K562 (cell line): ENCODE measurements around the gene SCYGR3. TPM values are rescaled to one million over a fixed set of nuclear protein-coding genes. Genes with fewer than 3 reads are reported as not detected.

Experiments used
- ATAC-seq: fragments of 200-7000 bp; cut with Tn5 transposase; 3 replicates; pipeline ENCODE4 v1.9.1; 2020; ENCODE audit warnings: moderate library complexity
- BruUV-seq: library from RNA; stranded (reverse); fragments of 400-500 nt; replicated peaks from 2 replicates; lab custom pipeline; 2021; lab: Mats Ljungman, UMichigan
- CTCF ChIA-PET: fragments of 300-600 bp; formaldehyde crosslinking; extraction: SDS; loops from one replicate; lab custom pipeline; 2021; ENCODE audit warnings: low intra/inter-chr PET ratio; lab: Yijun Ruan, JAX
- POLR2A ChIA-PET: fragments of 300-600, 350-650 bp; sonication (Branson Sonifier 250); formaldehyde crosslinking; extraction: SDS; loops from one replicate; lab custom pipeline; 2021; ENCODE audit warnings: antibody characterized with exemption, inconsistent platforms; lab: Yijun Ruan, JAX
- DNase-seq, 4 experiments: peaks; one replicate each; pipeline versions ENCODE4 v3.0.0 to v3.0.0-alpha.2; 2011 to 2018; ENCODE audit warnings: low spot score in 3 of 4, mixed read lengths in 3 of 4; ENCODE audit errors: extremely low read depth in 1 of 4
- FAIRE-seq: peaks from 2 replicates; lab custom pipeline; 2011; peaks lifted over from hg19 to GRCh38; lab: Jason Lieb, UNC
- H2AFZ ChIP-seq: 2 replicates; pipeline ENCODE4 v1.6.0; 2011; ENCODE audit warnings: low read depth, low read length, control low read depth, inconsistent platforms
- H3K27ac ChIP-seq: fragments of 200-600 bp; 3 replicates; pipeline ENCODE4 v1.8.0; 2011; ENCODE audit warnings: low read depth, mild to moderate bottlenecking, control low read depth, inconsistent platforms, low read length, moderate library complexity, mixed read lengths; ENCODE audit errors: extremely low read depth
- H3K27me3 ChIP-seq, 2 experiments: fragments of 300-600 bp in 1 of 2; 2 replicates in 1 of 2; 3 replicates in 1 of 2; pipeline versions ENCODE4 v1.6.0 to v1.8.0; 2011; ENCODE audit warnings: inconsistent platforms in 2 of 2, low read length in 2 of 2, mild to moderate bottlenecking in 1 of 2, mixed read lengths in 1 of 2, moderate library complexity in 1 of 2; ENCODE audit not compliant: control insufficient read depth in 2 of 2, insufficient read depth in 2 of 2
- H3K36me3 ChIP-seq: fragments of 300-600 bp; 3 replicates; pipeline ENCODE4 v1.8.0; 2011; ENCODE audit warnings: mild to moderate bottlenecking, low read length, inconsistent platforms; ENCODE audit not compliant: control insufficient read depth, insufficient read depth
- H3K4me1 ChIP-seq, 2 experiments: fragments of 200-600 bp in 1 of 2; replicated peaks in 1 of 2; 2 replicates in 1 of 2; 3 replicates in 1 of 2; pipeline versions ENCODE4 v1.5.1 to v1.8.0; 2011; ENCODE audit warnings: inconsistent platforms in 2 of 2, low read length in 2 of 2, mild to moderate bottlenecking in 1 of 2, mixed read lengths in 1 of 2, moderate library complexity in 1 of 2; ENCODE audit not compliant: control insufficient read depth in 2 of 2, insufficient read depth in 2 of 2
- H3K4me2 ChIP-seq: 2 replicates; pipeline ENCODE4 v1.6.1; 2011; ENCODE audit warnings: low read length, control low read depth, inconsistent platforms, mixed read lengths; ENCODE audit not compliant: insufficient read depth
- H3K4me3 ChIP-seq: fragments of 200-600 bp; sonication (generic), shearing (Covaris generic); 2 replicates; pipeline ENCODE4 v1.5.1; 2016; ENCODE audit warnings: control low read depth, inconsistent platforms
- H3K79me2 ChIP-seq: fragments of 200-600 bp; 3 replicates; pipeline ENCODE4 v1.8.0; 2011; ENCODE audit warnings: low read length, inconsistent platforms; ENCODE audit not compliant: control insufficient read depth, insufficient read depth
- H3K9ac ChIP-seq, 2 experiments: 2 replicates each; pipeline versions ENCODE4 v1.6.0 to v1.6.1; 2011; ENCODE audit warnings: low read depth in 2 of 2, low read length in 2 of 2, control low read depth in 1 of 2, inconsistent platforms in 1 of 2, mild to moderate bottlenecking in 1 of 2, mixed read lengths in 1 of 2; ENCODE audit not compliant: insufficient read depth in 1 of 2
- H3K9me1 ChIP-seq: one replicate; pipeline ENCODE4 v1.6.0; 2011; ENCODE audit warnings: inconsistent platforms, mild to moderate bottlenecking, low read length, moderate library complexity; ENCODE audit not compliant: control insufficient read depth, insufficient read depth
- H3K9me3 ChIP-seq: replicated peaks from 2 replicates; pipeline ENCODE4 v1.5.1; 2011; ENCODE audit warnings: low read depth, low read length, inconsistent platforms; ENCODE audit not compliant: control insufficient read depth, insufficient read depth
- H4K20me1 ChIP-seq: replicated peaks from 2 replicates; pipeline ENCODE4 v1.6.1; 2011; ENCODE audit warnings: low read length, inconsistent platforms, mixed read lengths; ENCODE audit not compliant: control insufficient read depth, insufficient read depth
- BRD4 ChIP-seq: fragments of 200-600 bp; sonication (generic); IDR thresholded peaks from 2 replicates; pipeline ENCODE4 v1.6.1; 2017; ENCODE audit warnings: inconsistent platforms
- CBX2 ChIP-seq: fragments of 200-600 bp; sonication (generic); IDR thresholded peaks from one replicate; pipeline ENCODE4 v1.6.1; 2012; ENCODE audit warnings: mild to moderate bottlenecking, low read length, inconsistent platforms; ENCODE audit not compliant: insufficient read depth, poor library complexity, severe bottlenecking
- CBX8 ChIP-seq: fragments of 200-600 bp; sonication (generic); IDR thresholded peaks from 2 replicates; pipeline ENCODE4 v1.6.1; 2012; ENCODE audit warnings: borderline replicate concordance, mixed run types, low read depth, mild to moderate bottlenecking, moderate library complexity, mixed read lengths, low read length, control low read depth, inconsistent platforms; ENCODE audit not compliant: poor library complexity, severe bottlenecking; ENCODE audit errors: extremely low read depth
- DNMT1 ChIP-seq: fragments of 450-650 bp; IDR thresholded peaks from 2 replicates; pipeline ENCODE4 v1.6.1; 2016; ENCODE audit warnings: antibody characterized with exemption, mild to moderate bottlenecking
- FOXO4 ChIP-seq: fragments of 450-650 bp; formaldehyde crosslinking; IDR thresholded peaks from 2 replicates; pipeline ENCODE4 v1.4.0; 2020; ENCODE audit warnings: mild to moderate bottlenecking, moderate library complexity
- HMGN3 ChIP-seq: IDR thresholded peaks from 2 replicates; pipeline ENCODE4 v1.6.1; 2011; ENCODE audit warnings: borderline replicate concordance, low read depth, mild to moderate bottlenecking, mixed read lengths, low read length; ENCODE audit not compliant: insufficient read length; ENCODE audit errors: extremely low read depth
- MEIS2 ChIP-seq: fragments of 450-650 bp; IDR thresholded peaks from 2 replicates; pipeline ENCODE4 v1.6.1; 2014; ENCODE audit warnings: mild to moderate bottlenecking; ENCODE audit not compliant: partially characterized antibody
- NR2F6 ChIP-seq: fragments of 450-650 bp; formaldehyde crosslinking; IDR thresholded peaks from 2 replicates; pipeline ENCODE4 v1.4.0; 2020; ENCODE audit warnings: mild to moderate bottlenecking
- SP1 ChIP-seq: sonication (generic); formaldehyde crosslinking; IDR thresholded peaks from 2 replicates; pipeline ENCODE4 v1.8.1; 2022; ENCODE audit warnings: mild to moderate bottlenecking, missing genetic modification reagents
- ZC3H11A ChIP-seq: IDR thresholded peaks from 2 replicates; pipeline ENCODE4 v1.6.1; 2012; ENCODE audit warnings: low read depth, low read length, improper control_type of control experiment
- WGBS: fragments of 100-300 bp; shearing (Covaris generic); methylation state at CpG from one replicate; pipeline ENCODE4 v1.1.6; 2016; ENCODE audit warnings: low coverage, mixed read lengths; ENCODE audit not compliant: insufficient coverage; ENCODE audit errors: missing lambda C conversion rate; 5-methylcytosine and 5-hydroxymethylcytosine counted together
- in situ Hi-C: fragments of 300-500 bp; cut with MboI; formaldehyde crosslinking; loops from 4 replicates; pipeline ENCODE4 v1.15.0; 2018; ENCODE audit warnings: inconsistent platforms, mixed read lengths
- intact Hi-C: fragments of 100-400 bp; cut with micrococcal nuclease; formaldehyde crosslinking; loops from 2 replicates; pipeline ENCODE4 v1.14.2; 2022
- polyA plus RNA-seq, 8 experiments: library from polyadenylated mRNA; depleted of rRNA in 4 of 8; stranded (reverse) in 5 of 8; unstranded in 3 of 8; fragments of >200 nt; fragmentation: Nextera tagmentation in 2 of 8; fragmentation: Illumina TruSeq in 1 of 8; extraction: Ambion mirVana in 2 of 8; extraction: Trizol in 1 of 8; gene quantifications; 2 replicates each; pipeline versions ENCODE4 v1.2.1 to v1.2.3, GENCODE V29; 2011 to 2014; ENCODE audit warnings: inconsistent platforms in 1 of 8, missing spikeins in 1 of 8
- total RNA-seq, 7 experiments: library from RNA; depleted of rRNA in 6 of 7; stranded (reverse); fragments of >200 nt in 6 of 7; fragmentation: Illumina TruSeq in 2 of 7; extraction: Trizol in 2 of 7; gene quantifications; 2 replicates each; pipeline versions ENCODE4 v1.2.1 to v1.2.3, GENCODE V29; 2011 to 2021; ENCODE audit warnings: low replicate concordance in 1 of 7

Gene SCYGR3
- total and polyA plus RNA-seq, 9 of the 15 experiments (the other 6 are each of a cell fraction or from before 2014, with no cell fraction given) = not detected

GRCh38 chr2:227632827-227633226 is 18.2 kb upstream of the SCYGR3 start (continued):
- TF ChIP-seq CBX8 (no peak), NR2F6 (CRISPR knock-in tag) (no peak), BRD4 (no peak), CBX2 (no peak)

- Histone ChIP-seq H2AFZ (no peak overlapping the region), H3K36me3 (no peaks in the 10 kb centered on the region), H3K9ac (no peak overlapping the region), H3K9me3 (no peaks in the 10 kb centered on the region), H3K27ac (no peak overlapping the region), H3K4me2 (no peak overlapping the region), H3K4me3 (no peak overlapping the region), H3K4me1 (no peaks in the 10 kb centered on the region), H3K9me1 (no peaks in the 10 kb centered on the region), H3K79me2 (no peaks in the 10 kb centered on the region), H4K20me1 (no peaks in the 10 kb centered on the region), H3K27me3 (peaks cover 5 to 18% of the 10 kb centered on the region in 2 experiments; a peak in 4 of 5 replicates)
- BruUV-seq = no TSS peak
- POLR2A ChIA-PET = interaction anchor here (0.7 kb wide), 1 partner anchor 148 kb away, joined by 3 read pairs; no protein-coding TSS in a partner anchor
- TF ChIP-seq DNMT1 (no peak), MEIS2 (no peak), FOXO4 (CRISPR knock-in tag) (no peak), SP1 (no peak), ZC3H11A (no peak), HMGN3 (no peak)
- DNase-seq = no peak
- intact Hi-C loops (no loop called here), in situ Hi-C loops (no loop called here)
- no peak for FAIRE-seq
- CTCF ChIA-PET = interaction anchor here (0.7 kb wide), 1 partner anchor 284 kb away, joined by 4 read pairs; no protein-coding TSS in a partner anchor
- 0% methylated on average over 3 of the region's 3 CpGs for WGBS
- ATAC-seq = no peak
Measured at GRCh38 chr2:227630322-227630721, 15.7 kb upstream of the SCYGR3 start.
